GM23338 (cell line): ENCODE results near the gene EPB41L4A. TPM values are rescaled to one million over a fixed set of nuclear protein-coding genes. Genes with fewer than 3 reads are reported as not detected.

Experiments
- ATAC-seq: fragments of 200-7000 bp; cut with Tn5 transposase; 3 replicates; pipeline ENCODE4 v1.9.1; 2020
- DNase-seq: peaks from one replicate; pipeline ENCODE4 v3.0.0-alpha.2; 2015; ENCODE audit warnings: low spot score
- H2AFZ ChIP-seq: fragments of 200-600 bp; sonication (generic); 2 replicates; pipeline ENCODE4 v1.8.0; 2016; ENCODE audit warnings: antibody characterized with exemption, mild to moderate bottlenecking, moderate library complexity
- H3F3A ChIP-seq: fragments of 200-600 bp; sonication (generic); replicated peaks from 2 replicates; pipeline ENCODE4 v1.8.0; 2017; ENCODE audit warnings: antibody characterized with exemption, mixed run types, low read depth
- H3K27ac ChIP-seq: fragments of 200-600 bp; sonication (generic); 2 replicates; pipeline ENCODE4 v1.6.1; 2016; ENCODE audit warnings: low read depth
- H3K27me3 ChIP-seq: fragments of 200-600 bp; sonication (generic); 2 replicates; pipeline ENCODE4 v1.8.0; 2016; ENCODE audit warnings: mild to moderate bottlenecking, mixed run types, moderate library complexity; ENCODE audit not compliant: insufficient read depth
- H3K36me3 ChIP-seq: fragments of 200-600 bp; sonication (generic); 2 replicates; pipeline ENCODE4 v1.8.0; 2016; ENCODE audit warnings: mild to moderate bottlenecking; ENCODE audit not compliant: insufficient read depth
- H3K4me1 ChIP-seq: fragments of 200-600 bp; sonication (generic); 2 replicates; pipeline ENCODE4 v1.8.0; 2016; ENCODE audit warnings: mild to moderate bottlenecking, moderate library complexity; ENCODE audit not compliant: insufficient read depth
- H3K4me2 ChIP-seq: fragments of 200-600 bp; sonication (generic); 2 replicates; pipeline ENCODE4 v1.7.1; 2017; ENCODE audit warnings: mixed run types
- H3K4me3 ChIP-seq: fragments of 200-600 bp; sonication (generic); 2 replicates; pipeline ENCODE4 v1.6.1; 2016; ENCODE audit warnings: mixed run types
- H3K79me2 ChIP-seq: fragments of 200-600 bp; sonication (generic); replicated peaks from 2 replicates; pipeline ENCODE4 v1.8.0; 2017; ENCODE audit warnings: mild to moderate bottlenecking; ENCODE audit not compliant: insufficient read depth
- H3K9me2 ChIP-seq: fragments of 200-600 bp; sonication (generic); 2 replicates; pipeline ENCODE4 v1.8.0; 2017; ENCODE audit not compliant: insufficient read depth
- H4K20me1 ChIP-seq: fragments of 200-600 bp; sonication (generic); replicated peaks from 2 replicates; pipeline ENCODE4 v1.8.0; 2017; ENCODE audit warnings: mild to moderate bottlenecking; ENCODE audit not compliant: insufficient read depth
- H3K27ac Mint-ChIP-seq: 2 replicates; pipeline ENCODE4 v1.8.0; 2020; ENCODE audit warnings: inconsistent platforms, mild to moderate bottlenecking, moderate library complexity, mixed read lengths
- H3K27me3 Mint-ChIP-seq: 3 replicates; pipeline ENCODE4 v1.8.0; 2022; ENCODE audit warnings: low read depth, mild to moderate bottlenecking, moderate library complexity, mixed read lengths, inconsistent platforms; ENCODE audit not compliant: insufficient read depth, poor library complexity
- H3K36me3 Mint-ChIP-seq: 3 replicates; pipeline ENCODE4 v1.8.0; 2021; ENCODE audit warnings: low read depth, mild to moderate bottlenecking, inconsistent platforms, moderate library complexity, mixed read lengths
- H3K4me1 Mint-ChIP-seq: 3 replicates; pipeline ENCODE4 v1.8.0; 2020; ENCODE audit warnings: mild to moderate bottlenecking, inconsistent platforms, mixed read lengths
- H3K4me3 Mint-ChIP-seq: 3 replicates; pipeline ENCODE4 v1.8.0; 2021; ENCODE audit warnings: moderate library complexity, mild to moderate bottlenecking, inconsistent platforms, mixed read lengths
- H3K9me3 Mint-ChIP-seq: 3 replicates; pipeline ENCODE4 v1.8.0; 2020; ENCODE audit warnings: moderate library complexity, mild to moderate bottlenecking, inconsistent platforms, mixed read lengths
- CREB1 ChIP-seq: fragments of 250-450 bp; sonication (Bioruptor Pico); IDR thresholded peaks from 2 replicates; pipeline ENCODE4 v1.5.0; 2020; ENCODE audit warnings: low read depth, mild to moderate bottlenecking, moderate library complexity
- CTCF ChIP-seq, 2 experiments: fragments of 200-600 bp in 1 of 2; sonication (generic) in 1 of 2; conservative IDR thresholded peaks; 2 replicates each; pipeline versions ENCODE4 v1.5.1 to v1.6.1; 2016 to 2017; ENCODE audit warnings: antibody characterized with exemption in 2 of 2, low read depth in 2 of 2, mild to moderate bottlenecking in 2 of 2, moderate library complexity in 1 of 2
- ETS1 ChIP-seq: IDR thresholded peaks from 2 replicates; pipeline ENCODE4 v1.6.1; 2016; ENCODE audit warnings: antibody characterized with exemption
- EZH2 ChIP-seq: fragments of 200-600 bp; sonication (generic); IDR thresholded peaks from one replicate; pipeline ENCODE4 v1.8.0; 2017; ENCODE audit warnings: antibody characterized with exemption, mild to moderate bottlenecking, low read depth; ENCODE audit not compliant: unreplicated experiment
- EZH2phosphoT487 ChIP-seq: fragments of 200-600 bp; sonication (generic); IDR thresholded peaks from one replicate; pipeline ENCODE4 v1.8.1; 2018; ENCODE audit warnings: antibody characterized with exemption; ENCODE audit not compliant: unreplicated experiment
- JUNB ChIP-seq: IDR thresholded peaks from one replicate; pipeline ENCODE4 v1.6.1; 2016; ENCODE audit warnings: antibody characterized with exemption; ENCODE audit not compliant: unreplicated experiment
- NANOG ChIP-seq: IDR thresholded peaks from 2 replicates; pipeline ENCODE4 v1.6.1; 2016; ENCODE audit warnings: antibody characterized with exemption, borderline replicate concordance
- POLR2AphosphoS5 ChIP-seq: IDR thresholded peaks from 2 replicates; pipeline ENCODE4 v1.6.1; 2016; ENCODE audit warnings: antibody characterized with exemption, low read depth
- STAT1 ChIP-seq: IDR thresholded peaks from one replicate; pipeline ENCODE4 v1.6.1; 2016; ENCODE audit warnings: antibody characterized with exemption; ENCODE audit not compliant: unreplicated experiment
- ZNF114 ChIP-seq: fragments of 250-450 bp; sonication (Bioruptor Pico); IDR thresholded peaks from 2 replicates; pipeline ENCODE4 v1.5.0; 2020; ENCODE audit warnings: mild to moderate bottlenecking, moderate library complexity
- ZNF331 ChIP-seq: fragments of 250-450 bp; sonication (Bioruptor Pico); IDR thresholded peaks from 2 replicates; pipeline ENCODE4 v1.5.0; 2020; ENCODE audit warnings: low read depth, mild to moderate bottlenecking, moderate library complexity
- polyA plus RNA-seq: library from polyadenylated mRNA; unstranded; fragments of >200 nt; fragmentation: Nextera tagmentation; extraction: Ambion mirVana; gene quantifications from 2 replicates; pipeline ENCODE4 v1.2.1, GENCODE V29; 2016
- total RNA-seq: library from RNA; depleted of rRNA; stranded (reverse); fragments of >200 nt; shearing (Covaris generic); gene quantifications from 2 replicates; pipeline ENCODE4 v1.2.3, GENCODE V29; 2014
- TF ChIP-seq, protein P1 (sequence below): fragments of 250-450 bp; sonication (Bioruptor Pico); IDR thresholded peaks from 2 replicates; pipeline ENCODE4 v1.5.0; 2020; ENCODE audit warnings: mild to moderate bottlenecking, moderate library complexity
- TF ChIP-seq, protein P2 (sequence below): IDR thresholded peaks from one replicate; pipeline ENCODE4 v1.6.1; 2018; ENCODE audit warnings: antibody characterized with exemption; ENCODE audit not compliant: unreplicated experiment

The EPB41L4A gene
- total and polyA plus RNA-seq, 2 experiments from 2014 or later = 5.7 to 6.0 TPM

GRCh38 chr5:112154940-112155686 lies 264.0 kb downstream of the EPB41L4A start:
- H3K27me3 Mint-ChIP-seq = peaks cover 4% of the 10 kb centered on the region
- ATAC-seq = no peak
- H3F3A ChIP-seq = no peaks in the 10 kb centered on the region
- H3K36me3 Mint-ChIP-seq = peaks cover 1% of the 10 kb centered on the region; the same call in 2 of the 3 replicates
- no peaks in the 10 kb centered on the region for H3K9me2 ChIP-seq
- peaks cover 4% of the 10 kb centered on the region; the same call in 1 of the 2 replicates for H3K4me1 ChIP-seq
- peaks cover 2% of the 10 kb centered on the region; the same call in 1 of the 3 replicates for H3K4me1 Mint-ChIP-seq
- no peaks in the 10 kb centered on the region for H3K36me3 ChIP-seq
- H3K27ac Mint-ChIP-seq = no peak overlapping the region
- H3K27ac ChIP-seq = no peak overlapping the region
- H3K9me3 Mint-ChIP-seq = peaks cover 6% of the 10 kb centered on the region; the same call in 2 of the 3 replicates
- no peak overlapping the region for H3K4me3 Mint-ChIP-seq
- no peaks in the 10 kb centered on the region for H3K79me2 ChIP-seq
- no peak overlapping the region for H3K4me2 ChIP-seq
- H4K20me1 ChIP-seq = no peaks in the 10 kb centered on the region
- TF ChIP-seq EZH2 = no peak
- no peak for TF ChIP-seq CREB1 (CRISPR knock-in tag)
- no peak for TF ChIP-seq ZNF114 (CRISPR knock-in tag)
- no peak for TF ChIP-seq CTCF (conservative IDR thresholded peaks at IDR 0.05; ENCODE audit: low read depth in 2 of 2)
- TF ChIP-seq ETS1 = no peak
- TF ChIP-seq, protein P1, sequence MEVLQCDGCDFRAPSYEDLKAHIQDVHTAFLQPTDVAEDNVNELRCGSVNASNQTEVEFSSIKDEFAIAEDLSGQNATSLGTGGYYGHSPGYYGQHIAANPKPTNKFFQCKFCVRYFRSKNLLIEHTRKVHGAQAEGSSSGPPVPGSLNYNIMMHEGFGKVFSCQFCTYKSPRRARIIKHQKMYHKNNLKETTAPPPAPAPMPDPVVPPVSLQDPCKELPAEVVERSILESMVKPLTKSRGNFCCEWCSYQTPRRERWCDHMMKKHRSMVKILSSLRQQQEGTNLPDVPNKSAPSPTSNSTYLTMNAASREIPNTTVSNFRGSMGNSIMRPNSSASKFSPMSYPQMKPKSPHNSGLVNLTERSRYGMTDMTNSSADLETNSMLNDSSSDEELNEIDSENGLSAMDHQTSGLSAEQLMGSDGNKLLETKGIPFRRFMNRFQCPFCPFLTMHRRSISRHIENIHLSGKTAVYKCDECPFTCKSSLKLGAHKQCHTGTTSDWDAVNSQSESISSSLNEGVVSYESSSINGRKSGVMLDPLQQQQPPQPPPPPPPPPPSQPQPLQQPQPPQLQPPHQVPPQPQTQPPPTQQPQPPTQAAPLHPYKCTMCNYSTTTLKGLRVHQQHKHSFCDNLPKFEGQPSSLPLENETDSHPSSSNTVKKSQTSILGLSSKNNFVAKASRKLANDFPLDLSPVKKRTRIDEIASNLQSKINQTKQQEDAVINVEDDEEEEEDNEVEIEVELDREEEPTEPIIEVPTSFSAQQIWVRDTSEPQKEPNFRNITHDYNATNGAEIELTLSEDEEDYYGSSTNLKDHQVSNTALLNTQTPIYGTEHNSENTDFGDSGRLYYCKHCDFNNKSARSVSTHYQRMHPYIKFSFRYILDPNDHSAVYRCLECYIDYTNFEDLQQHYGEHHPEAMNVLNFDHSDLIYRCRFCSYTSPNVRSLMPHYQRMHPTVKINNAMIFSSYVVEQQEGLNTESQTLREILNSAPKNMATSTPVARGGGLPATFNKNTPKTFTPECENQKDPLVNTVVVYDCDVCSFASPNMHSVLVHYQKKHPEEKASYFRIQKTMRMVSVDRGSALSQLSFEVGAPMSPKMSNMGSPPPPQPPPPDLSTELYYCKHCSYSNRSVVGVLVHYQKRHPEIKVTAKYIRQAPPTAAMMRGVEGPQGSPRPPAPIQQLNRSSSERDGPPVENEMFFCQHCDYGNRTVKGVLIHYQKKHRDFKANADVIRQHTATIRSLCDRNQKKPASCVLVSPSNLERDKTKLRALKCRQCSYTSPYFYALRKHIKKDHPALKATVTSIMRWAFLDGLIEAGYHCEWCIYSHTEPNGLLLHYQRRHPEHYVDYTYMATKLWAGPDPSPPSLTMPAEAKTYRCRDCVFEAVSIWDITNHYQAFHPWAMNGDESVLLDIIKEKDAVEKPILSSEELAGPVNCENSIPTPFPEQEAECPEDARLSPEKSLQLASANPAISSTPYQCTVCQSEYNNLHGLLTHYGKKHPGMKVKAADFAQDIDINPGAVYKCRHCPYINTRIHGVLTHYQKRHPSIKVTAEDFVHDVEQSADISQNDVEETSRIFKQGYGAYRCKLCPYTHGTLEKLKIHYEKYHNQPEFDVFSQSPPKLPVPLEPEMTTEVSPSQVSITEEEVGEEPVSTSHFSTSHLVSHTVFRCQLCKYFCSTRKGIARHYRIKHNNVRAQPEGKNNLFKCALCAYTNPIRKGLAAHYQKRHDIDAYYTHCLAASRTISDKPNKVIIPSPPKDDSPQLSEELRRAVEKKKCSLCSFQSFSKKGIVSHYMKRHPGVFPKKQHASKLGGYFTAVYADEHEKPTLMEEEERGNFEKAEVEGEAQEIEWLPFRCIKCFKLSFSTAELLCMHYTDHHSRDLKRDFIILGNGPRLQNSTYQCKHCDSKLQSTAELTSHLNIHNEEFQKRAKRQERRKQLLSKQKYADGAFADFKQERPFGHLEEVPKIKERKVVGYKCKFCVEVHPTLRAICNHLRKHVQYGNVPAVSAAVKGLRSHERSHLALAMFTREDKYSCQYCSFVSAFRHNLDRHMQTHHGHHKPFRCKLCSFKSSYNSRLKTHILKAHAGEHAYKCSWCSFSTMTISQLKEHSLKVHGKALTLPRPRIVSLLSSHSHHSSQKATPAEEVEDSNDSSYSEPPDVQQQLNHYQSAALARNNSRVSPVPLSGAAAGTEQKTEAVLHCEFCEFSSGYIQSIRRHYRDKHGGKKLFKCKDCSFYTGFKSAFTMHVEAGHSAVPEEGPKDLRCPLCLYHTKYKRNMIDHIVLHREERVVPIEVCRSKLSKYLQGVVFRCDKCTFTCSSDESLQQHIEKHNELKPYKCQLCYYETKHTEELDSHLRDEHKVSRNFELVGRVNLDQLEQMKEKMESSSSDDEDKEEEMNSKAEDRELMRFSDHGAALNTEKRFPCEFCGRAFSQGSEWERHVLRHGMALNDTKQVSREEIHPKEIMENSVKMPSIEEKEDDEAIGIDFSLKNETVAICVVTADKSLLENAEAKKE (CRISPR knock-in tag) = no peak
- TF ChIP-seq, protein P2, sequence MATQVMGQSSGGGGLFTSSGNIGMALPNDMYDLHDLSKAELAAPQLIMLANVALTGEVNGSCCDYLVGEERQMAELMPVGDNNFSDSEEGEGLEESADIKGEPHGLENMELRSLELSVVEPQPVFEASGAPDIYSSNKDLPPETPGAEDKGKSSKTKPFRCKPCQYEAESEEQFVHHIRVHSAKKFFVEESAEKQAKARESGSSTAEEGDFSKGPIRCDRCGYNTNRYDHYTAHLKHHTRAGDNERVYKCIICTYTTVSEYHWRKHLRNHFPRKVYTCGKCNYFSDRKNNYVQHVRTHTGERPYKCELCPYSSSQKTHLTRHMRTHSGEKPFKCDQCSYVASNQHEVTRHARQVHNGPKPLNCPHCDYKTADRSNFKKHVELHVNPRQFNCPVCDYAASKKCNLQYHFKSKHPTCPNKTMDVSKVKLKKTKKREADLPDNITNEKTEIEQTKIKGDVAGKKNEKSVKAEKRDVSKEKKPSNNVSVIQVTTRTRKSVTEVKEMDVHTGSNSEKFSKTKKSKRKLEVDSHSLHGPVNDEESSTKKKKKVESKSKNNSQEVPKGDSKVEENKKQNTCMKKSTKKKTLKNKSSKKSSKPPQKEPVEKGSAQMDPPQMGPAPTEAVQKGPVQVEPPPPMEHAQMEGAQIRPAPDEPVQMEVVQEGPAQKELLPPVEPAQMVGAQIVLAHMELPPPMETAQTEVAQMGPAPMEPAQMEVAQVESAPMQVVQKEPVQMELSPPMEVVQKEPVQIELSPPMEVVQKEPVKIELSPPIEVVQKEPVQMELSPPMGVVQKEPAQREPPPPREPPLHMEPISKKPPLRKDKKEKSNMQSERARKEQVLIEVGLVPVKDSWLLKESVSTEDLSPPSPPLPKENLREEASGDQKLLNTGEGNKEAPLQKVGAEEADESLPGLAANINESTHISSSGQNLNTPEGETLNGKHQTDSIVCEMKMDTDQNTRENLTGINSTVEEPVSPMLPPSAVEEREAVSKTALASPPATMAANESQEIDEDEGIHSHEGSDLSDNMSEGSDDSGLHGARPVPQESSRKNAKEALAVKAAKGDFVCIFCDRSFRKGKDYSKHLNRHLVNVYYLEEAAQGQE = no peak
- TF ChIP-seq POLR2AphosphoS5 = no peak
- TF ChIP-seq NANOG = no peak
- no peak for TF ChIP-seq EZH2phosphoT487
- no peak for TF ChIP-seq ZNF331
- TF ChIP-seq JUNB = no peak
- TF ChIP-seq STAT1 = no peak
- no peak overlapping the region for H2AFZ ChIP-seq
- H3K27me3 ChIP-seq = no peaks in the 10 kb centered on the region
- no peak overlapping the region for H3K4me3 ChIP-seq
- DNase-seq = no peak
